Loucy (cell line): ENCODE measurements around the gene MRPL24.

Experiments
- EZH2phosphoT487 ChIP-seq: fragments of 200-600 bp; IDR thresholded peaks from 2 replicates; pipeline ENCODE4 v1.6.1; 2018; ENCODE audit warnings: antibody characterized with exemption, mild to moderate bottlenecking, moderate library complexity, borderline replicate concordance
- TF ChIP-seq, protein P1 (sequence below): fragments of 200-600 bp; sonication (generic); conservative IDR thresholded peaks from 2 replicates; pipeline ENCODE4 v1.5.1; 2014; ENCODE audit warnings: mild to moderate bottlenecking, antibody characterized with exemption, low read length

DNA sequence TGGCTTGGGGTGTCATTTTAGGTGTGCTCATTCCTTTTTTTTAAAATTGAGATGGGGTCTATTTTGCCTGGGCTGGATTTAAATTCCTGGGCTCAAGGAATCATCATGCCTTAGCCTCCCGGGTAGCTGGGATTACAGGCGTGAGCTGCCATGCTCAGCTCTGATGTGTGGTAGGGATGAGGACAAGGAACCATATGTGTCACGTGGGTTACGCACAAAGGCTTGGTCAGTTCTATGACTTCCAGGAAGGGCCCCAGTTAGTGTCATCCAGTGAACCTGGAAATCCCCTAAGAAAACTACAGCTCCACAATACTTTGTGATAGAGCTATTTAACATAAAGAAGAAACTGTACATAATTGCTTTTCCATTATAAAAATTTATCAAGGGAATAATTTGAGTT lies 19.4 kb downstream of the MRPL24 start:
- TF ChIP-seq, protein P1, sequence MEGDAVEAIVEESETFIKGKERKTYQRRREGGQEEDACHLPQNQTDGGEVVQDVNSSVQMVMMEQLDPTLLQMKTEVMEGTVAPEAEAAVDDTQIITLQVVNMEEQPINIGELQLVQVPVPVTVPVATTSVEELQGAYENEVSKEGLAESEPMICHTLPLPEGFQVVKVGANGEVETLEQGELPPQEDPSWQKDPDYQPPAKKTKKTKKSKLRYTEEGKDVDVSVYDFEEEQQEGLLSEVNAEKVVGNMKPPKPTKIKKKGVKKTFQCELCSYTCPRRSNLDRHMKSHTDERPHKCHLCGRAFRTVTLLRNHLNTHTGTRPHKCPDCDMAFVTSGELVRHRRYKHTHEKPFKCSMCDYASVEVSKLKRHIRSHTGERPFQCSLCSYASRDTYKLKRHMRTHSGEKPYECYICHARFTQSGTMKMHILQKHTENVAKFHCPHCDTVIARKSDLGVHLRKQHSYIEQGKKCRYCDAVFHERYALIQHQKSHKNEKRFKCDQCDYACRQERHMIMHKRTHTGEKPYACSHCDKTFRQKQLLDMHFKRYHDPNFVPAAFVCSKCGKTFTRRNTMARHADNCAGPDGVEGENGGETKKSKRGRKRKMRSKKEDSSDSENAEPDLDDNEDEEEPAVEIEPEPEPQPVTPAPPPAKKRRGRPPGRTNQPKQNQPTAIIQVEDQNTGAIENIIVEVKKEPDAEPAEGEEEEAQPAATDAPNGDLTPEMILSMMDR: no peak
- no peak for TF ChIP-seq EZH2phosphoT487
